Measurements from ENCODE around the gene KIRREL3.

The KIRREL3 gene

GRCh38 chr11:126630893-126631798 lies 369.4 kb downstream of the KIRREL3 start:
- DNase-seq (ENCODE audit: low read depth): no peak

GRCh38 chr11:126630488-126630887 lies 370.1 kb downstream of the KIRREL3 start:
- no peak for DNase-seq (ENCODE audit: low read depth)

- DNase-seq (ENCODE audit: low read depth): no peak
These were observed 371.6 kb downstream of the KIRREL3 start for GRCh38 chr11:126628790-126629621.

DNA sequence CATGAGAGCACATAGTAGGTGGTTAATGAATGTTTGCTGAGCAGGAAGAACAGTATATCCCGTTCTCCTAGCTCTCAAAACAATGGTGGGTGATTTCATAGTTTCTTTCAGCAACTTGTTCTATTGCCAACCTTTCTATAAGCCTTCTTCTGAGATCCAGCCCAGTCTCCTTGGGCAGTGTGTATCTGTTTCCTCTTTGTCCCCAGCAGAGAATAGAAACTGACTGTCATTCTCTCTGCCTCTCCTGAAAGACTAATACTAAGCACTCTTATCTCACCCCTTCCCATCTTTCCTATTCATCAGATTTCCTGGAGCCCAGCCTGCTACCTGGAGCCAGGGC lies 372.1 kb downstream of the KIRREL3 start:
- DNase-seq (ENCODE audit: low read depth): no peak

- no peak for DNase-seq (ENCODE audit: low read depth)
These were observed 373.1 kb downstream of the KIRREL3 start for GRCh38 chr11:126627421-126627820.

- no peak for DNase-seq (ENCODE audit: low read depth)
These were observed 376.1 kb downstream of the KIRREL3 start for GRCh38 chr11:126624506-126624905.

DNA sequence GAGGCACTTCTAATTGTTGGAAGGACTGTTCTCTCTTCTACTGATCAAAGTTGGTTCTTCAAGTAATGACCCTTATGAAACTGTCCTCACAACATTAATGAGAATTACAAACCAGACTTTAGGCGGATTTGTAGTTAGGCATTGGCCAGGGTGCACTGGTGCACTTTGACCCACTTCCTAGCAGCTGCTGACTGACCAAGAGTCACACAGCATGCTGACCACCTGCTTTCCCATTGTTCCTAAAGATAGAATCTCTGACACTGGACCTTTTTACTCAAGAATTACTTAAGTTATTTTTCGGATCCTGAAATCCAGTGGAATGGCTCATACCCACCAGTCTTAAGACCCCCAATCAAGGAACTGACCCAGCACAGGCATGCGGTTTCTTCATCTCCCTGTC lies 381.1 kb downstream of the KIRREL3 start:
- no peak for DNase-seq (ENCODE audit: low read depth)

GRCh38 chr11:126615845-126616244 lies 384.7 kb downstream of the KIRREL3 start:
- DNase-seq (ENCODE audit: low read depth): no peak

DNA sequence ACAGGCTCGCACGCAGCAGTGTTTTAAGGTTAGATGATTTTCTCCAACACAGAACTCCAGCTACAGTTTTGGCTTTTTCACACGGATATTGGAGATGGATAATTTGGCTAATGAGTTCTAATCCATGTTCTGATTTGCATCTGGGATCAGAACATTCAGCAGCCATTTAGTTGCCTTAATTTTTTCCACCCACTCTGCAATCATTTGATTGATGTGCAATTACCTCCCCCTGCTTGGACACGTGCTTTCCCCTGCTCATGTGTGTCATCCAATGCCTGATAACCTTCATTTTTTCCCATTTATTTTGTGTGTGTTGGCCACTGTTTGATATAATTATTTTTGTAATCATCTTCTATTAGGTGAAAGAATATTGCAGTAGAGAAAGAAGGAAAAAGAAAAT lies 387.3 kb downstream of the KIRREL3 start:
- no peak for DNase-seq (ENCODE audit: low read depth)

DNA sequence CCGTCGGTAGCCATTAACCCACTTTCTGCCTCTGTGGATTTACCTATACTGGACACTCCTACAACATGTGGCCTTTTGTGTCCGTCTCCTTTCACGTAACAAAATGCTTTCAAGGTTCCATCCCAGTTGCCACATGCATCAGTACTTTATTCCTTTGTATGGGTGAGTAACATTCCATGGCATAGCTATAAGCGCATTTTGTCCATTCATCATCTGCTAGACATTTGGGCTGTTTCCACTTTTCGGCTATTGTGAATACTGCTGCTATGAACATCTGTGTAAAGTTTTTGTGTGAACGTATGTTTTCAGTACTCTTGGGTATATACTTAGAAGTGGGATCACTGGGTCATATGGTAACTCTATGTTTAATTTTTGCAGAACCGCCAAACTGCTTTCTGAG lies 387.9 kb downstream of the KIRREL3 start:
- no peak for DNase-seq (ENCODE audit: low read depth)

- no peak for DNase-seq (ENCODE audit: low read depth)
These were observed 389.1 kb downstream of the KIRREL3 start for GRCh38 chr11:126611438-126611837.

- no peak for DNase-seq (ENCODE audit: low read depth)
These were observed 391.9 kb downstream of the KIRREL3 start for GRCh38 chr11:126608658-126609057.

- no peak for DNase-seq (ENCODE audit: low read depth)
These were observed 392.6 kb downstream of the KIRREL3 start for GRCh38 chr11:126607776-126608541.

DNA sequence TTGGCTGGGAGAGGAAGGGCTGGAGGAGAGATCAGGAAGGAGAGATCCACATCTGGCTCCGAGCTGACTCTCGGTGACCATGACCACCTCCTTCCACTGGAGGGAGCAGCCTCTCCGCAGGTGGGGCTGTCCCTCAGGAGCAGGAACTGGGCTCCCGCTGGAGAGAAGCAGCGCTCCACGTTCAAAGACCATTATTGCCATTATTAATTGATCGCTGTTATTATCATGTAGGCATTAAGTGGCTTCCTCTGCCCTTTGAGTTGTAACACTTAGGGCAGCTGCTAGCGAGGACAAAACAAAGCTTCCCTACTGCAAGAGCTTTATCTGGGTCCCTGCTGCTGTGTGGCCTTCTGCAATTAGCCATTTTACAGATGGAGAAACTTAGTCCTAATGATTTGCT lies 393.2 kb downstream of the KIRREL3 start:
- DNase-seq (ENCODE audit: low read depth): peak; percentile 1

- no peak for DNase-seq (ENCODE audit: low read depth)
These were observed 394.1 kb downstream of the KIRREL3 start for GRCh38 chr11:126606484-126606883.

DNA sequence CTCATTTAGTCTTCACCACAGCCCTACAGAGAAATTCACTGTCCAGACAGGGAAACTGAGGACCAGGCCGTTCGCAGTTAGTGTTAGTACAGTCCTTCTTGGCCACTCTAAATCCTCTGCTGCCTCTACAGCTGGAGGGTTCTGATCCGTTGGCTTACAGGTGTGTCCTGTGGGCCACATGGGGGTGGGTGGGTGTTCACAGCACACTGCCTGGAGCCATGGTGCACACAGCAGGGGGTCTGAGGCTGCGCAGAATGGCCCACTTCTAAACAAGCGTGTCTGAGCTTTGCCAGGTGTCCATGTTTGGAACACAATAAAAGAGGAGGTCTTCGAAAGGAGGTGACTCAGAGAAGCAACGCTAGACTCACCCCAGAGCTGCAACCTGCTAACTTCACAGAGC lies 396.1 kb downstream of the KIRREL3 start:
- no peak for DNase-seq (ENCODE audit: low read depth)

GRCh38 chr11:126603486-126603885 lies 397.1 kb downstream of the KIRREL3 start:
- no peak for DNase-seq (ENCODE audit: low read depth)

DNA sequence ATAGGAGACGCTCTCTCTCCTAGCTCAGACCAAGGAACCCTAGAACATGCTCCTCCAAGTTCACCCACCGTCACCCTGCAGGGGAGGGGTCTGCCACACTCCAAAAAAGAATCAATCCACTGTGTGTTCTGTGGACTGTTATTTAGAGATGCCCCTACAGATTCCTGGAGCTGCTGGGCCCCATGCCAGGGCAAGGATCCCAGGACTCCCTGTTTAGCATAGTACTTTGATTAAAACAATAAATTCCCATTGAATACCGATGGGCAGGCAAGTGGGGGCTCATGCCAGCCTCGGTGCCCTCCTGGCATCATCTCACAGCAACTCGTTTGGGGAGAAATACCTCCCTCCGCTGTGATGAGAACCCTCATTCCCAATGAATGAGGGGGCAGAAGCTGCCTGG lies 397.6 kb downstream of the KIRREL3 start:
- no peak for DNase-seq (ENCODE audit: low read depth)

DNA sequence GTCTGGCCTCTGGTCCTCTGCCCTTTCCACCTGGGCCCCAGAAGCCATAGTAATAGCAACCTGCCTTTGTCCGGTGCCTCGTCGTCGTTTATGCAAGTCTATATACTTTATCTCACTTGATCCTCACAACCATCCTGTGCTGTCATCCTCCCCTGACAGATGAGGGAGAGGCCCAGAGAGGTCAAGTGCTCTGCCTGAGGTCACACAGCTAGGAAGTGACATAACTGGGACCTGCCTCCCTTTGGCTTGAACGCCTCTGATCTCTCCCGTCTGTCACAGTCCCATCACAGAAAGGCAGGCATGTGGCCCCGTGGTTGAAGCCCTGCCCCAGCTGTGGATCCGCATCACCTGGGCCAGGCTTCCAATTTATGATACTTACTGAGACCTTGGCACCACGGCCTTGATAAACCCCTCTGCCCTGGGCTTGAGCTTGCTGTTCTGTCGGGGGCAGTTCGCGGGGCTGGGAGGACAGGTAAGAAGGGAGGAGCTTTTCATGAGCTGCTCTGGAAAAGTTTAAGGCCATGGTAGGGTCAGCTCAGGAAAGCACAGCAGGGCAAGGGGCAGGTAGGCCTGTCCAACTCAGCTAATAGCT lies 398.1 kb downstream of the KIRREL3 start:
- no peak for DNase-seq (ENCODE audit: low read depth)

DNA sequence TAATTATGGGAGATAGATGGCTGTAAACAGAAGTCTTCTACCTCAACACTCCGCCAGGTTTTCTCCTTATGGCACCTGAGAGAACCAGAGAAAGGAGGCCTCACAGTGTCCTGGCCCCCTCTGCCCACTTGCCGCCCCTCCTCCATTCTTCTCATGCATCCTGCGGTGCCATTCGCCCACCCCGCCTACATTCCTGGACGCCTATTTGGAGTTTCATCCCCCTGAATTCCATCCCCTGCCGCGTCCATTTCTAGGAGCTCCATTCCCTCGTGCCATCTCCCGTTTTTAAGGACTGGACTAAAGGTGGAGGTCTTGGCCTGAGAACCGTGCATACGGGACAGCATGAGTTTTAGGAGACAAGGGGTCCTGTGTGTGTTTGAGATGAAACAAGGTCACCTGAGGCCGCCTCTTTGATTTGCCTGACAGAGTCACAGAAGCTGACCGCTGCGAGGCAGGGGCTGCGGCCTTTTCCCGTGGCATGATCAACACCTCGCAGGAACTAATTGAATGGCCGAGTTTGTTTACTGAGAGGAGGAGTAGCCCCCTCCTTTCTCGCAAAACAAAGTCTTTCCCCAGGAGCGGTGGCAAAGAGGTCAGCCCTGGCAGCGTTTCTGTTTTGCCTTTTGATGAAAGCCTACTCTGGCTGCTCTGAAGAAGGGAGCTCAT lies 398.9 kb downstream of the KIRREL3 start:
- no peak for DNase-seq (ENCODE audit: low read depth)

DNA sequence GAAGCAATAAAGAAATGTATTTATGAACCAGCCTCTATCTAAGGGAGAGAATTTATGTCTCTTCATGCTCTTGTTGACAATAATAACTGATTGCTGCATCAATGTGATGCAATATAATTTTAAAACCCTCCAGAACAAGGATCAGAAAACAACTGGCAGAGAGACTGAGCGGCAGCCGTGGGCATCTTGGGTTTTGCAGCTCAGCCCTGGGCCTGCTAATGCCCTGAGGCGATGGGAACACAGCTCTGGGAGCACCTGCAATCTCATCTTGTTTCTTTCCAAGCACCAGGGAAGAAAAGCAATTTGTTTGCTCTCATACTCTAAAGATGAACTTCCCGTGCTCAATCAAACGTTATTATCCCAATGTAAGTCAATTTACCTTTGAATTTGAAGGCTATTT lies 399.4 kb downstream of the KIRREL3 start:
- no peak for DNase-seq (ENCODE audit: low read depth)
